Sigmoid colon (tissue), 7 donors: ENCODE data around the gene TBX15. TPM values are rescaled to one million over a fixed set of nuclear protein-coding genes. Genes with fewer than 3 reads are reported as not detected.

Experiments
- DNase-seq: peaks from one replicate; pipeline ENCODE4 v3.0.0-alpha.2; 2019
- H3K27ac ChIP-seq, 4 donors: fragments of 200-600 bp; sonication (generic); one replicate each; pipeline ENCODE4 v1.5.1; 2016 to 2019; ENCODE audit warnings: mild to moderate bottlenecking in 1 of 4
- H3K27me3 ChIP-seq, 3 donors: fragments of 200-600 bp; sonication (generic); one replicate each; pipeline ENCODE4 v1.5.1; 2019; ENCODE audit warnings: mild to moderate bottlenecking in 1 of 3
- H3K36me3 ChIP-seq, 4 donors: fragments of 200-600 bp; sonication (generic); one replicate each; pipeline ENCODE4 v1.5.1; 2016 to 2019
- H3K4me1 ChIP-seq, 4 donors: fragments of 200-600 bp; sonication (generic); one replicate each; pipeline ENCODE4 v1.5.1; 2017 to 2019
- H3K4me3 ChIP-seq, 4 donors: fragments of 200-600 bp; sonication (generic); one replicate each; pipeline ENCODE4 v1.5.1; 2017 to 2019; ENCODE audit warnings: mild to moderate bottlenecking in 2 of 4, moderate library complexity in 1 of 4
- H3K9me3 ChIP-seq, 4 donors: fragments of 200-600 bp in 3 of 4; sonication (generic) in 3 of 4; one replicate each; pipeline versions ENCODE4 v1.5.1 to v1.6.1; 2013 to 2019
- CTCF ChIP-seq, 4 experiments: fragments of 450-650 bp in 3 of 4; fragments of 200-600 bp in 1 of 4; IDR thresholded peaks; one replicate each; pipeline ENCODE4 v1.5.1; 2016 to 2019; ENCODE audit warnings: antibody characterized with exemption in 4 of 4, mild to moderate bottlenecking in 3 of 4, moderate library complexity in 2 of 4
- EP300 ChIP-seq, 4 donors: sonication (generic); formaldehyde crosslinking; IDR thresholded peaks; one replicate each; pipeline ENCODE4 v1.6.1; 2017; ENCODE audit warnings: antibody characterized with exemption in 4 of 4
- POLR2A ChIP-seq, 2 donors: fragments of 450-650 bp; IDR thresholded peaks; one replicate each; pipeline ENCODE4 v1.6.1; 2016; ENCODE audit warnings: antibody characterized with exemption in 2 of 2, mild to moderate bottlenecking in 2 of 2, moderate library complexity in 2 of 2
- POLR2AphosphoS5 ChIP-seq, 4 donors: sonication (generic); formaldehyde crosslinking; IDR thresholded peaks; one replicate each; pipeline ENCODE4 v1.6.1; 2017; ENCODE audit warnings: antibody characterized with exemption in 4 of 4
- WGBS, 2 donors: extraction: QIAGEN DNeasy Blood & Tissue Kit; methylation state at CpG; one replicate each; pipeline ENCODE4 v1.1.7; 2013; 5-methylcytosine and 5-hydroxymethylcytosine counted together
- intact Hi-C: fragments of 100-400 bp; cut with DNase I; formaldehyde crosslinking; loops from one replicate; pipeline ENCODE4 v1.15.1; 2023
- polyA plus RNA-seq, 3 donors: library from polyadenylated mRNA; stranded (reverse); fragments of 200-250 nt; gene quantifications; one replicate each; pipeline ENCODE4 v1.2.3, GENCODE V29; 2013
- total RNA-seq, 4 donors: library from RNA; depleted of rRNA; stranded (reverse); fragments of >200 nt; gene quantifications; one replicate each; pipeline ENCODE4 v1.1.0, GENCODE V29; 2016
- donor health status: healthy with polysubstance abuse.
- donor health status: Bipolar disorder and iron deficiency.
- donor health status: healthy.

Gene TBX15
- total and polyA plus RNA-seq, 7 donors: under 0.01 to 0.28 (median 0.03) TPM; not detected in 2

GRCh38 chr1:118902299-118902698, 85.8 kb downstream of the TBX15 start:
- 94 to 95% methylated on average over 2 of the region's 2 CpGs for WGBS, 2 donors
- Histone ChIP-seq H3K27ac (no peak overlapping the region), H3K9me3 (no peaks in the 10 kb centered on the region), H3K27me3 (no peaks in the 10 kb centered on the region), H3K36me3 (no peaks in the 10 kb centered on the region), H3K4me1 (no peaks in the 10 kb centered on the region), H3K4me3 (no peak overlapping the region)
- no peak for TF ChIP-seq EP300 (IDR thresholded peaks at IDR 0.05)
- TF ChIP-seq CTCF (IDR thresholded peaks at IDR 0.05): no peak
- no peak for TF ChIP-seq POLR2AphosphoS5 (IDR thresholded peaks at IDR 0.05)
- no peak for TF ChIP-seq POLR2A (IDR thresholded peaks at IDR 0.05)
- no peak for DNase-seq
- intact Hi-C loops: no loop called here

- intact Hi-C loops: no loop called here
Measured at GRCh38 chr1:118900643-118901440, 87.3 kb downstream of the TBX15 start.

GRCh38 chr1:118899340-118899739, 88.8 kb downstream of the TBX15 start:
- H3K9me3 ChIP-seq: no peaks in the 10 kb centered on the region
- WGBS, 2 donors: 11 to 45% methylated on average over 3 of the region's 3 CpGs
- H3K4me3 ChIP-seq: no peak overlapping the region
- H3K27ac ChIP-seq: no peak overlapping the region
- intact Hi-C loops: no loop called here
- no peak for DNase-seq
- H3K4me1 ChIP-seq: no peaks in the 10 kb centered on the region
- H3K36me3 ChIP-seq: no peaks in the 10 kb centered on the region
- TF ChIP-seq EP300 (IDR thresholded peaks at IDR 0.05): no peak
- no peak for TF ChIP-seq POLR2A (IDR thresholded peaks at IDR 0.05)
- TF ChIP-seq CTCF (IDR thresholded peaks at IDR 0.05): no peak
- no peak for TF ChIP-seq POLR2AphosphoS5 (IDR thresholded peaks at IDR 0.05)
- no peaks in the 10 kb centered on the region for H3K27me3 ChIP-seq

More at GRCh38 chr1:118900643-118901440, 87.3 kb downstream of the TBX15 start:
- no peak for DNase-seq
- Histone ChIP-seq H3K9me3 (no peaks in the 10 kb centered on the region), H3K27ac (no peak overlapping the region), H3K4me3 (no peak overlapping the region), H3K27me3 (no peaks in the 10 kb centered on the region), H3K36me3 (no peaks in the 10 kb centered on the region), H3K4me1 (no peaks in the 10 kb centered on the region)
- TF ChIP-seq POLR2A (IDR thresholded peaks at IDR 0.05) (no peak), CTCF (IDR thresholded peaks at IDR 0.05) (no peak), EP300 (IDR thresholded peaks at IDR 0.05) (no peak), POLR2AphosphoS5 (IDR thresholded peaks at IDR 0.05) (no peak)

- Histone ChIP-seq H3K36me3 (no peaks in the 10 kb centered on the region), H3K27ac (no peak overlapping the region), H3K9me3 (no peaks in the 10 kb centered on the region), H3K27me3 (no peaks in the 10 kb centered on the region), H3K4me3 (no peak overlapping the region), H3K4me1 (no peaks in the 10 kb centered on the region)
- no peak for TF ChIP-seq CTCF (IDR thresholded peaks at IDR 0.05)
- no peak for TF ChIP-seq POLR2AphosphoS5 (IDR thresholded peaks at IDR 0.05)
- TF ChIP-seq POLR2A (IDR thresholded peaks at IDR 0.05): no peak
- no peak for TF ChIP-seq EP300 (IDR thresholded peaks at IDR 0.05)
- intact Hi-C loops: no loop called here
- no peak for DNase-seq
- 83 to 90% methylated on average over 3 of the region's 3 CpGs for WGBS, 2 donors
Measured at GRCh38 chr1:118898712-118899111, 89.4 kb downstream of the TBX15 start.

- no peak for DNase-seq
- no peaks in the 10 kb centered on the region for H3K36me3 ChIP-seq
- H3K4me1 ChIP-seq: no peaks in the 10 kb centered on the region
- TF ChIP-seq POLR2AphosphoS5 (IDR thresholded peaks at IDR 0.05): no peak
- TF ChIP-seq POLR2A (IDR thresholded peaks at IDR 0.05): no peak
- TF ChIP-seq CTCF (IDR thresholded peaks at IDR 0.05): no peak
- no peak for TF ChIP-seq EP300 (IDR thresholded peaks at IDR 0.05)
- intact Hi-C loops: no loop called here
- no peaks in the 10 kb centered on the region for H3K9me3 ChIP-seq
- H3K27me3 ChIP-seq: no peaks in the 10 kb centered on the region
- no peak overlapping the region for H3K4me3 ChIP-seq
- H3K27ac ChIP-seq: no peak overlapping the region
Measured at GRCh38 chr1:118896416-118896815, 91.7 kb downstream of the TBX15 start.
